Parathyroid adenoma (tissue), 2 donors: ENCODE data around the gene POLR1H.
A peak's percentile ranks its signal among the peaks of the same experiment; 100 is the strongest.

Source experiments
- H2AFZ ChIP-seq: fragments of 300-600 bp; sonication (generic); one replicate; pipeline ENCODE4 v1.7.0; 2017; ENCODE audit warnings: antibody characterized with exemption, mild to moderate bottlenecking
- H3K27ac ChIP-seq: fragments of 300-600 bp; sonication (generic); one replicate; pipeline ENCODE4 v1.7.0; 2017
- H3K27me3 ChIP-seq: fragments of 300-600 bp; sonication (generic); one replicate; pipeline ENCODE4 v1.7.0; 2017; ENCODE audit warnings: low read length; ENCODE audit not compliant: control insufficient read depth, insufficient read depth
- H3K36me3 ChIP-seq: fragments of 300-600 bp; sonication (generic); one replicate; pipeline ENCODE4 v1.7.0; 2017; ENCODE audit warnings: low read length; ENCODE audit not compliant: control insufficient read depth, insufficient read depth
- H3K4me1 ChIP-seq: fragments of 300-600 bp; sonication (generic); one replicate; pipeline ENCODE4 v1.7.0; 2017; ENCODE audit warnings: control low read depth
- H3K4me2 ChIP-seq: fragments of 300-600 bp; sonication (generic); one replicate; pipeline ENCODE4 v1.7.0; 2017; ENCODE audit warnings: low read length
- H3K4me3 ChIP-seq: fragments of 300-600 bp; sonication (generic); one replicate; pipeline ENCODE4 v1.7.0; 2017; ENCODE audit warnings: low read depth, low read length
- H3K79me2 ChIP-seq: fragments of 300-600 bp; sonication (generic); one replicate; pipeline ENCODE4 v1.7.0; 2017; ENCODE audit warnings: control low read depth
- H3K9ac ChIP-seq: fragments of 300-600 bp; sonication (generic); one replicate; pipeline ENCODE4 v1.7.0; 2017; ENCODE audit warnings: mild to moderate bottlenecking
- H3K9me3 ChIP-seq: fragments of 300-600 bp; sonication (generic); one replicate; pipeline ENCODE4 v1.7.0; 2017; ENCODE audit warnings: low read length; ENCODE audit not compliant: control insufficient read depth
- CTCF ChIP-seq: fragments of 300-600 bp; sonication (generic); IDR thresholded peaks from one replicate; pipeline ENCODE4 v1.7.0; 2017; ENCODE audit warnings: antibody characterized with exemption, mild to moderate bottlenecking
- donor health status: primary hyperparathyroidism.

The POLR1H gene

GRCh38 chr6:30102414-30102969 lies 41.4 kb downstream of the POLR1H start:
- no peak for TF ChIP-seq CTCF
- Histone ChIP-seq H3K4me3 (peak overlapping the region; percentile 51), H3K9me3 (no peaks in the 10 kb centered on the region), H3K27me3 (no peaks in the 10 kb centered on the region), H2AFZ (peak overlapping the region; percentile 75), H3K9ac (no peak overlapping the region), H3K27ac (peak overlapping the region; percentile 3), H3K4me2 (peak overlapping the region; percentile 94), H3K79me2 (no peaks in the 10 kb centered on the region), H3K4me1 (peaks cover 8% of the 10 kb centered on the region), H3K36me3 (no peaks in the 10 kb centered on the region)

GRCh38 chr6:30102970-30103871 lies 42.2 kb downstream of the POLR1H start:
- TF ChIP-seq CTCF: peak; percentile 89
- Histone ChIP-seq H3K4me3 (peak overlapping the region; percentile 51), H2AFZ (peak overlapping the region; percentile 75), H3K79me2 (no peaks in the 10 kb centered on the region), H3K9me3 (no peaks in the 10 kb centered on the region), H3K4me2 (peak overlapping the region; percentile 87), H3K36me3 (no peaks in the 10 kb centered on the region), H3K9ac (no peak overlapping the region), H3K4me1 (peaks cover 8% of the 10 kb centered on the region), H3K27me3 (no peaks in the 10 kb centered on the region), H3K27ac (no peak overlapping the region)

- Histone ChIP-seq H3K9me3 (no peaks in the 10 kb centered on the region), H3K4me3 (peak overlapping the region; percentile 51), H3K27ac (no peak overlapping the region), H3K4me2 (peak overlapping the region; percentile 87), H3K4me1 (peaks cover 8% of the 10 kb centered on the region), H3K36me3 (no peaks in the 10 kb centered on the region), H2AFZ (peak overlapping the region; percentile 75), H3K27me3 (no peaks in the 10 kb centered on the region), H3K9ac (no peak overlapping the region), H3K79me2 (no peaks in the 10 kb centered on the region)
- no peak for TF ChIP-seq CTCF
Observed at GRCh38 chr6:30103872-30104179, 42.8 kb downstream of the POLR1H start.

GRCh38 chr6:30104661-30105060 lies 43.6 kb downstream of the POLR1H start:
- Histone ChIP-seq H3K4me2 (no peak overlapping the region), H3K4me3 (no peak overlapping the region), H3K9ac (no peak overlapping the region)

More at GRCh38 chr6:30104661-30105060, 43.6 kb downstream of the POLR1H start:
- no peak for TF ChIP-seq CTCF
- no peaks in the 10 kb centered on the region for H3K79me2 ChIP-seq
- no peaks in the 10 kb centered on the region for H3K36me3 ChIP-seq
- peaks cover 8% of the 10 kb centered on the region for H3K4me1 ChIP-seq
- H2AFZ ChIP-seq: no peak overlapping the region
- H3K9me3 ChIP-seq: no peaks in the 10 kb centered on the region
- H3K27me3 ChIP-seq: no peaks in the 10 kb centered on the region
- no peak overlapping the region for H3K27ac ChIP-seq
